Stomach (tissue), 4 donors: Measurements from ENCODE around the gene B3GNT5.

Source experiments
- CTCF ChIP-seq, 7 experiments: fragments of 450-650 bp in 4 of 7; fragments of 200-600 bp in 3 of 7; sonication (generic) in 3 of 7; IDR thresholded peaks; one replicate each; pipeline ENCODE4 v1.5.1; 2016 to 2019; ENCODE audit warnings: antibody characterized with exemption in 7 of 7, control low read depth in 2 of 7, mild to moderate bottlenecking in 1 of 7
- EP300 ChIP-seq: sonication (generic); formaldehyde crosslinking; IDR thresholded peaks from one replicate; pipeline ENCODE4 v1.6.1; 2017; ENCODE audit warnings: antibody characterized with exemption
- POLR2A ChIP-seq, 4 donors: fragments of 450-650 bp; IDR thresholded peaks; one replicate each; pipeline ENCODE4 v1.6.1; 2016; ENCODE audit warnings: antibody characterized with exemption in 4 of 4, control low read depth in 2 of 4, mild to moderate bottlenecking in 1 of 4, moderate library complexity in 1 of 4
- POLR2AphosphoS5 ChIP-seq, 3 donors: sonication (generic); formaldehyde crosslinking; IDR thresholded peaks; one replicate each; pipeline ENCODE4 v1.6.1; 2016; ENCODE audit warnings: antibody characterized with exemption in 3 of 3

DNA sequence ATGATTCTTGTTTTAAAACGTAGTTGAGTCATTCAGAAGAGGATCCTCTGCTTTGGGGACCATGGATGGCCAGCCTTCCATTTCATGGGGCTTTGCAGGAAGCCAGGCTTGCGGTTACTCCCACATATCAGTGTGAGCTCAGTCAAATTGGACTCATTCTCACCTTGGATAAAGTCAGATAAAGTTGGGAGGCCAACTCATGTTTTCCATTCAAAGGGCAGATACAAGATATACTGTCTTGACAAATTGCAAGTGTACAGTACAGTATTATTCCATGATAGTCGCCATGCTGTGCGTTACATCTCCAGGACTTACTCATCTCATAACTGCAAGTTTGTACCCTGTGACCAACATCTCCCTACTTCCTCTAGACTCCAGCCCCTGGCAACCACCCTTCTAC lies 25.5 kb upstream of the B3GNT5 start:
- TF ChIP-seq CTCF (IDR thresholded peaks at IDR 0.05) (no peak), POLR2A (IDR thresholded peaks at IDR 0.05) (no peak), EP300 (no peak), POLR2AphosphoS5 (IDR thresholded peaks at IDR 0.05) (no peak)
